GM23338 (cell line): ENCODE data around the gene CDC27. TPM values are rescaled to one million over a fixed set of nuclear protein-coding genes. Genes with fewer than 3 reads are reported as not detected.
"Not testable (repeated sequence)": the region's sequence is repeated elsewhere in the genome, so short reads cannot be mapped to it uniquely, and the experiment has no call there.

Source experiments
- ATAC-seq: fragments of 200-7000 bp; cut with Tn5 transposase; 3 replicates; pipeline ENCODE4 v1.9.1; 2020
- DNase-seq: peaks from one replicate; pipeline ENCODE4 v3.0.0-alpha.2; 2015; ENCODE audit warnings: low spot score
- H2AFZ ChIP-seq: fragments of 200-600 bp; sonication (generic); 2 replicates; pipeline ENCODE4 v1.8.0; 2016; ENCODE audit warnings: antibody characterized with exemption, mild to moderate bottlenecking, moderate library complexity
- H3F3A ChIP-seq: fragments of 200-600 bp; sonication (generic); replicated peaks from 2 replicates; pipeline ENCODE4 v1.8.0; 2017; ENCODE audit warnings: antibody characterized with exemption, mixed run types, low read depth
- H3K27ac ChIP-seq: fragments of 200-600 bp; sonication (generic); 2 replicates; pipeline ENCODE4 v1.6.1; 2016; ENCODE audit warnings: low read depth
- H3K27me3 ChIP-seq: fragments of 200-600 bp; sonication (generic); 2 replicates; pipeline ENCODE4 v1.8.0; 2016; ENCODE audit warnings: mild to moderate bottlenecking, mixed run types, moderate library complexity; ENCODE audit not compliant: insufficient read depth
- H3K36me3 ChIP-seq: fragments of 200-600 bp; sonication (generic); 2 replicates; pipeline ENCODE4 v1.8.0; 2016; ENCODE audit warnings: mild to moderate bottlenecking; ENCODE audit not compliant: insufficient read depth
- H3K4me1 ChIP-seq: fragments of 200-600 bp; sonication (generic); 2 replicates; pipeline ENCODE4 v1.8.0; 2016; ENCODE audit warnings: mild to moderate bottlenecking, moderate library complexity; ENCODE audit not compliant: insufficient read depth
- H3K4me2 ChIP-seq: fragments of 200-600 bp; sonication (generic); 2 replicates; pipeline ENCODE4 v1.7.1; 2017; ENCODE audit warnings: mixed run types
- H3K4me3 ChIP-seq: fragments of 200-600 bp; sonication (generic); 2 replicates; pipeline ENCODE4 v1.6.1; 2016; ENCODE audit warnings: mixed run types
- H3K79me2 ChIP-seq: fragments of 200-600 bp; sonication (generic); replicated peaks from 2 replicates; pipeline ENCODE4 v1.8.0; 2017; ENCODE audit warnings: mild to moderate bottlenecking; ENCODE audit not compliant: insufficient read depth
- H3K9me2 ChIP-seq: fragments of 200-600 bp; sonication (generic); 2 replicates; pipeline ENCODE4 v1.8.0; 2017; ENCODE audit not compliant: insufficient read depth
- H4K20me1 ChIP-seq: fragments of 200-600 bp; sonication (generic); replicated peaks from 2 replicates; pipeline ENCODE4 v1.8.0; 2017; ENCODE audit warnings: mild to moderate bottlenecking; ENCODE audit not compliant: insufficient read depth
- H3K27ac Mint-ChIP-seq: 2 replicates; pipeline ENCODE4 v1.8.0; 2020; ENCODE audit warnings: inconsistent platforms, mild to moderate bottlenecking, moderate library complexity, mixed read lengths
- H3K27me3 Mint-ChIP-seq: 3 replicates; pipeline ENCODE4 v1.8.0; 2022; ENCODE audit warnings: low read depth, mild to moderate bottlenecking, moderate library complexity, mixed read lengths, inconsistent platforms; ENCODE audit not compliant: insufficient read depth, poor library complexity
- H3K36me3 Mint-ChIP-seq: 3 replicates; pipeline ENCODE4 v1.8.0; 2021; ENCODE audit warnings: low read depth, mild to moderate bottlenecking, inconsistent platforms, moderate library complexity, mixed read lengths
- H3K4me1 Mint-ChIP-seq: 3 replicates; pipeline ENCODE4 v1.8.0; 2020; ENCODE audit warnings: mild to moderate bottlenecking, inconsistent platforms, mixed read lengths
- H3K4me3 Mint-ChIP-seq: 3 replicates; pipeline ENCODE4 v1.8.0; 2021; ENCODE audit warnings: moderate library complexity, mild to moderate bottlenecking, inconsistent platforms, mixed read lengths
- H3K9me3 Mint-ChIP-seq: 3 replicates; pipeline ENCODE4 v1.8.0; 2020; ENCODE audit warnings: moderate library complexity, mild to moderate bottlenecking, inconsistent platforms, mixed read lengths
- CREB1 ChIP-seq: fragments of 250-450 bp; sonication (Bioruptor Pico); IDR thresholded peaks from 2 replicates; pipeline ENCODE4 v1.5.0; 2020; ENCODE audit warnings: low read depth, mild to moderate bottlenecking, moderate library complexity
- ETS1 ChIP-seq: IDR thresholded peaks from 2 replicates; pipeline ENCODE4 v1.6.1; 2016; ENCODE audit warnings: antibody characterized with exemption
- EZH2 ChIP-seq: fragments of 200-600 bp; sonication (generic); IDR thresholded peaks from one replicate; pipeline ENCODE4 v1.8.0; 2017; ENCODE audit warnings: antibody characterized with exemption, mild to moderate bottlenecking, low read depth; ENCODE audit not compliant: unreplicated experiment
- EZH2phosphoT487 ChIP-seq: fragments of 200-600 bp; sonication (generic); IDR thresholded peaks from one replicate; pipeline ENCODE4 v1.8.1; 2018; ENCODE audit warnings: antibody characterized with exemption; ENCODE audit not compliant: unreplicated experiment
- JUNB ChIP-seq: IDR thresholded peaks from one replicate; pipeline ENCODE4 v1.6.1; 2016; ENCODE audit warnings: antibody characterized with exemption; ENCODE audit not compliant: unreplicated experiment
- NANOG ChIP-seq: IDR thresholded peaks from 2 replicates; pipeline ENCODE4 v1.6.1; 2016; ENCODE audit warnings: antibody characterized with exemption, borderline replicate concordance
- POLR2AphosphoS5 ChIP-seq: IDR thresholded peaks from 2 replicates; pipeline ENCODE4 v1.6.1; 2016; ENCODE audit warnings: antibody characterized with exemption, low read depth
- REST ChIP-seq: IDR thresholded peaks from one replicate; pipeline ENCODE4 v1.6.1; 2018; ENCODE audit warnings: antibody characterized with exemption; ENCODE audit not compliant: unreplicated experiment
- STAT1 ChIP-seq: IDR thresholded peaks from one replicate; pipeline ENCODE4 v1.6.1; 2016; ENCODE audit warnings: antibody characterized with exemption; ENCODE audit not compliant: unreplicated experiment
- ZNF114 ChIP-seq: fragments of 250-450 bp; sonication (Bioruptor Pico); IDR thresholded peaks from 2 replicates; pipeline ENCODE4 v1.5.0; 2020; ENCODE audit warnings: mild to moderate bottlenecking, moderate library complexity
- ZNF331 ChIP-seq: fragments of 250-450 bp; sonication (Bioruptor Pico); IDR thresholded peaks from 2 replicates; pipeline ENCODE4 v1.5.0; 2020; ENCODE audit warnings: low read depth, mild to moderate bottlenecking, moderate library complexity
- polyA plus RNA-seq: library from polyadenylated mRNA; unstranded; fragments of >200 nt; fragmentation: Nextera tagmentation; extraction: Ambion mirVana; gene quantifications from 2 replicates; pipeline ENCODE4 v1.2.1, GENCODE V29; 2016
- total RNA-seq: library from RNA; depleted of rRNA; stranded (reverse); fragments of >200 nt; shearing (Covaris generic); gene quantifications from 2 replicates; pipeline ENCODE4 v1.2.3, GENCODE V29; 2014
- TF ChIP-seq, protein P1 (sequence below), 2 experiments: fragments of 200-600 bp in 1 of 2; sonication (generic) in 1 of 2; conservative IDR thresholded peaks; 2 replicates each; pipeline versions ENCODE4 v1.5.1 to v1.6.1; 2016 to 2017; ENCODE audit warnings: antibody characterized with exemption in 2 of 2, low read depth in 2 of 2, mild to moderate bottlenecking in 2 of 2, moderate library complexity in 1 of 2

CDC27 gene
- total and polyA plus RNA-seq, 2 experiments from 2014 or later, result 49.7 to 85.5 TPM

DNA sequence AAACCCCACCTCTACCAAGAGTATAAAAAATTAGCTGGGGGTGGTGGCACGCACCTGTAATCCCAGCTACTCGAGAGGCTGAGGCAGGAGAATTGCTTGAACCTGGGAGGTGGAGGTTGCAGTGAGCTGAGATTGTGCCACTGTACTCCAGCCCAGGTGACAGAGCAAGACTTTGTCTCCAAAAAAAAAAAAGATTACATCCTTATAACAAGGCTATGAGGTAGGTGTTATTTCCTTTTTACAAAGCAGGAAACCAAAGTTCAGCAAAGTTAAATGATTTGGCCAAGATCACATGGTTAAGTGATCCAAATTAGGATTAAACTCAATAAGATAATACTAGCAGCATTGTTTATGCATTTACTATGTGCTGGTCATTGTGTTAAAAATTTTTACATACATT is 28.2 kb upstream of the CDC27 start:
- not testable (repeated sequence) for H3K79me2 ChIP-seq, H3K9me3 Mint-ChIP-seq, H3K27ac ChIP-seq, H3K4me3 Mint-ChIP-seq, H3K4me3 ChIP-seq, H3K27me3 ChIP-seq, H3K9me2 ChIP-seq, H3K36me3 ChIP-seq, H3K4me2 ChIP-seq, H2AFZ ChIP-seq, DNase-seq, H3F3A ChIP-seq, H3K36me3 Mint-ChIP-seq, ATAC-seq, H4K20me1 ChIP-seq, H3K27ac Mint-ChIP-seq
- H3K4me1 ChIP-seq, result peaks cover 13% of the 10 kb centered on the region
- peaks cover 10% of the 10 kb centered on the region for H3K27me3 Mint-ChIP-seq
- peaks cover 16% of the 10 kb centered on the region for H3K4me1 Mint-ChIP-seq

DNA sequence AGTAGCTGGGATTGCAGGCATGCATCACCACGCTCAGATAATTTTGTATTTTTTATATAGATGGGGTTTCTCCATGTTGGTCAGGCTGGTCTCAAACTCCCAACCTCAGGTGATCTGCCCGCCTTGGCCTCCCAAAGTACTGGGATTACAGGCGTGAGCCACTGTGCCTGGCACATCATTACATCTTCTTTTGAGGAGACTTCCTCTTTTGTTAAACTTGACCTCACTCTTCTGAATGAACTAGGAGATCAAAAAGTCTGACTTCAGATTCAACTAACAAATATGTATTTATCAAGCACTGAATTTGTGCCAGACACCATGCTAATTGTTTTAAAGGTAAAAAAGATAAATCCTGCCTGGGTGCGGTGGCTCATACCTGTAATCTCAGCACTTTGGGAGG is 27.7 kb upstream of the CDC27 start:
- not testable (repeated sequence) for H3K27ac Mint-ChIP-seq, H3F3A ChIP-seq, ATAC-seq, H3K36me3 ChIP-seq, H3K79me2 ChIP-seq, H3K9me3 Mint-ChIP-seq, H3K27ac ChIP-seq, H3K36me3 Mint-ChIP-seq, H3K27me3 ChIP-seq, H3K9me2 ChIP-seq, DNase-seq, H3K4me3 Mint-ChIP-seq, H3K4me2 ChIP-seq, H3K4me3 ChIP-seq, H2AFZ ChIP-seq, H4K20me1 ChIP-seq
- H3K4me1 Mint-ChIP-seq, result peaks cover 16% of the 10 kb centered on the region
- H3K4me1 ChIP-seq, result peaks cover 13% of the 10 kb centered on the region
- H3K27me3 Mint-ChIP-seq, result peaks cover 10% of the 10 kb centered on the region

DNA sequence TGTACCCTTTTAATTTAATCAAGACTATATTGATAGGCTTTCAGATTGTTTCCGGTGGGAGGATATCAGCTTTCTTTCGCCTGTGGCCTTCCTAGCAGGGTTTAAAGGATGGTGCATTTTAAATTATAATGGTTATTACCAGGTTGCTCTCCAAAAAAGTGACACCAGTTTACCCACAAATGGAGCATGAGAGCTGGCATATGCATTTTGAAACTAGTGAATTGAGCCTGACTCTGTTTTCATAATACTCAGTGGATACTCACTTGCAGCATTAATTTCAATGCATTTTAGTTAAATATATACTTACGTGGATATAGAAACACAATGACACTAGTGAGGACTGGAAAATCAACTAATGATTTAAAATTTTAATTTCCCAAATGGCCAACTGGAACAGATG is 25.8 kb upstream of the CDC27 start:
- Histone ChIP-seq H3K27ac (no peak overlapping the region), H3K4me3 (no peak overlapping the region), H3K4me1 (peaks cover 1% of the 10 kb centered on the region; the same call in 1 of the 2 replicates), H3K36me3 (no peaks in the 10 kb centered on the region), H3F3A (no peaks in the 10 kb centered on the region), H3K27me3 (no peaks in the 10 kb centered on the region), H3K4me2 (no peak overlapping the region), H2AFZ (no peak overlapping the region), H3K79me2 (no peaks in the 10 kb centered on the region), H3K9me2 (no peaks in the 10 kb centered on the region), H4K20me1 (no peaks in the 10 kb centered on the region)
- H3K4me1 Mint-ChIP-seq, result peaks cover under 1% of the 10 kb centered on the region; the same call in 2 of the 3 replicates
- H3K27ac Mint-ChIP-seq, result no peak overlapping the region
- no peak overlapping the region for H3K4me3 Mint-ChIP-seq
- H3K9me3 Mint-ChIP-seq, result no peaks in the 10 kb centered on the region
- ATAC-seq (no peak), DNase-seq (no peak)
- H3K27me3 Mint-ChIP-seq, result peaks cover 6% of the 10 kb centered on the region
- no peaks in the 10 kb centered on the region for H3K36me3 Mint-ChIP-seq
- TF ChIP-seq ZNF114 (CRISPR knock-in tag), result no peak
- TF ChIP-seq EZH2, result no peak
- TF ChIP-seq REST, result no peak
- TF ChIP-seq, protein P1, sequence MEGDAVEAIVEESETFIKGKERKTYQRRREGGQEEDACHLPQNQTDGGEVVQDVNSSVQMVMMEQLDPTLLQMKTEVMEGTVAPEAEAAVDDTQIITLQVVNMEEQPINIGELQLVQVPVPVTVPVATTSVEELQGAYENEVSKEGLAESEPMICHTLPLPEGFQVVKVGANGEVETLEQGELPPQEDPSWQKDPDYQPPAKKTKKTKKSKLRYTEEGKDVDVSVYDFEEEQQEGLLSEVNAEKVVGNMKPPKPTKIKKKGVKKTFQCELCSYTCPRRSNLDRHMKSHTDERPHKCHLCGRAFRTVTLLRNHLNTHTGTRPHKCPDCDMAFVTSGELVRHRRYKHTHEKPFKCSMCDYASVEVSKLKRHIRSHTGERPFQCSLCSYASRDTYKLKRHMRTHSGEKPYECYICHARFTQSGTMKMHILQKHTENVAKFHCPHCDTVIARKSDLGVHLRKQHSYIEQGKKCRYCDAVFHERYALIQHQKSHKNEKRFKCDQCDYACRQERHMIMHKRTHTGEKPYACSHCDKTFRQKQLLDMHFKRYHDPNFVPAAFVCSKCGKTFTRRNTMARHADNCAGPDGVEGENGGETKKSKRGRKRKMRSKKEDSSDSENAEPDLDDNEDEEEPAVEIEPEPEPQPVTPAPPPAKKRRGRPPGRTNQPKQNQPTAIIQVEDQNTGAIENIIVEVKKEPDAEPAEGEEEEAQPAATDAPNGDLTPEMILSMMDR (conservative IDR thresholded peaks at IDR 0.05; ENCODE audit: low read depth in 2 of 2), result no peak
- no peak for TF ChIP-seq JUNB
- TF ChIP-seq ETS1, result no peak
- TF ChIP-seq ZNF331, result no peak
- TF ChIP-seq CREB1 (CRISPR knock-in tag), result no peak
- TF ChIP-seq POLR2AphosphoS5, result no peak
- TF ChIP-seq STAT1, result no peak
- TF ChIP-seq NANOG, result no peak
- no peak for TF ChIP-seq EZH2phosphoT487
